CD4-positive, alpha-beta memory T cell (primary cell): ENCODE data around the gene LRRC3B. TPM values are rescaled to one million over a fixed set of nuclear protein-coding genes. Genes with fewer than 3 reads are reported as not detected.

ENCODE experiments used
- CTCF ChIA-PET: fragments of 350-600 bp; sonication (Branson Sonifier 250); formaldehyde crosslinking; loops from one replicate; lab custom pipeline; 2021; ENCODE audit warnings: inconsistent platforms; ENCODE audit not compliant: partially characterized antibody; lab: Charles Lee
- POLR2A ChIA-PET: fragments of 350-600 bp; sonication (Branson Sonifier 250); formaldehyde crosslinking; loops from one replicate; lab custom pipeline; 2021; ENCODE audit not compliant: partially characterized antibody; lab: Charles Lee
- DNase-seq, 5 donors: peaks; one replicate each; pipeline versions ENCODE4 v3.0.0 to v3.0.0-alpha.2; 2020 to 2022; ENCODE audit warnings: mixed read lengths in 1 of 5
- H3K27ac ChIP-seq: one replicate; pipeline ENCODE4 v1.7.0; 2013; ENCODE audit warnings: low read depth, low read length
- H3K27me3 ChIP-seq: 2 replicates; pipeline ENCODE4 v1.7.0; 2013; ENCODE audit warnings: mild to moderate bottlenecking, low read length, moderate library complexity; ENCODE audit not compliant: insufficient read depth
- H3K36me3 ChIP-seq: 2 replicates; pipeline ENCODE4 v1.7.0; 2013; ENCODE audit warnings: mild to moderate bottlenecking, low read length, moderate library complexity; ENCODE audit not compliant: insufficient read depth
- H3K4me1 ChIP-seq: 2 replicates; pipeline ENCODE4 v1.7.0; 2013; ENCODE audit warnings: mild to moderate bottlenecking, low read length, moderate library complexity; ENCODE audit not compliant: insufficient read depth
- H3K4me3 ChIP-seq, 2 donors: one replicate each; pipeline ENCODE4 v1.7.0; 2013; ENCODE audit warnings: low read length in 2 of 2, mild to moderate bottlenecking in 1 of 2
- H3K9me3 ChIP-seq, 2 donors: one replicate each; pipeline ENCODE4 v1.7.0; 2013; ENCODE audit warnings: low read length in 2 of 2, control low read depth in 1 of 2; ENCODE audit not compliant: control insufficient read depth in 1 of 2
- H3K27ac Mint-ChIP-seq, 7 donors: one replicate each; pipeline ENCODE4 v1.8.0; 2020 to 2021; ENCODE audit warnings: mixed read lengths in 7 of 7, mild to moderate bottlenecking in 6 of 7, inconsistent platforms in 3 of 7, moderate library complexity in 3 of 7
- H3K27me3 Mint-ChIP-seq, 2 donors: one replicate each; pipeline ENCODE4 v1.8.0; 2020 to 2021; ENCODE audit warnings: mixed read lengths in 2 of 2
- H3K36me3 Mint-ChIP-seq, 2 donors: one replicate each; pipeline ENCODE4 v1.8.0; 2020 to 2021; ENCODE audit warnings: mixed read lengths in 2 of 2, inconsistent platforms in 1 of 2, mild to moderate bottlenecking in 1 of 2
- H3K4me1 Mint-ChIP-seq, 4 donors: one replicate each; pipeline ENCODE4 v1.8.0; 2020 to 2021; ENCODE audit warnings: mixed read lengths in 4 of 4, mild to moderate bottlenecking in 1 of 4
- H3K4me3 Mint-ChIP-seq, 8 donors: one replicate each; pipeline ENCODE4 v1.8.0; 2020 to 2021; ENCODE audit warnings: mixed read lengths in 8 of 8, mild to moderate bottlenecking in 7 of 8, moderate library complexity in 6 of 8, inconsistent platforms in 3 of 8
- H3K9me3 Mint-ChIP-seq, 8 donors: one replicate each; pipeline ENCODE4 v1.8.0; 2020 to 2021; ENCODE audit warnings: mixed read lengths in 8 of 8, mild to moderate bottlenecking in 5 of 8, inconsistent platforms in 3 of 8, moderate library complexity in 1 of 8
- intact Hi-C: fragments of 100-400 bp; cut with micrococcal nuclease; formaldehyde crosslinking; loops from one replicate; pipeline ENCODE4 v1.15.1; 2023
- polyA plus RNA-seq, 2 donors: library from polyadenylated mRNA; unstranded; fragments of 300-500 nt; fragmentation: Illumina TruSeq; gene quantifications; one replicate each; pipeline ENCODE4 v1.2.3, GENCODE V29; 2021
- total RNA-seq, 2 experiments: library from RNA; stranded (reverse); gene quantifications; one replicate each; pipeline ENCODE4 v1.2.3, GENCODE V29; 2021

Gene LRRC3B
- total and polyA plus RNA-seq, 4 experiments from 2014 or later: not detected

GRCh38 chr3:26621906-26622620, 509 bp upstream of the LRRC3B start:
- H3K27ac Mint-ChIP-seq: no peak overlapping the region
- H3K4me3 ChIP-seq: no peak overlapping the region
- no peak for DNase-seq
- intact Hi-C loops: no loop called here
- H3K27me3 Mint-ChIP-seq: peaks cover 25 to 26% of the 10 kb centered on the region in 2 donors
- no peaks in the 10 kb centered on the region for H3K36me3 ChIP-seq
- no peaks in the 10 kb centered on the region for H3K36me3 Mint-ChIP-seq
- POLR2A ChIA-PET: no interaction called here
- CTCF ChIA-PET: no interaction called here
- H3K27ac ChIP-seq: no peak overlapping the region
- H3K4me1 Mint-ChIP-seq: peaks cover 0 to 4% (median under 1%) of the 10 kb centered on the region in 4 donors
- no peak overlapping the region for H3K4me3 Mint-ChIP-seq
- H3K27me3 ChIP-seq: no peaks in the 10 kb centered on the region
- H3K9me3 Mint-ChIP-seq: peaks cover 0 to 4% (median 0%) of the 10 kb centered on the region in 8 donors
- no peaks in the 10 kb centered on the region for H3K9me3 ChIP-seq
- H3K4me1 ChIP-seq: no peaks in the 10 kb centered on the region

DNA sequence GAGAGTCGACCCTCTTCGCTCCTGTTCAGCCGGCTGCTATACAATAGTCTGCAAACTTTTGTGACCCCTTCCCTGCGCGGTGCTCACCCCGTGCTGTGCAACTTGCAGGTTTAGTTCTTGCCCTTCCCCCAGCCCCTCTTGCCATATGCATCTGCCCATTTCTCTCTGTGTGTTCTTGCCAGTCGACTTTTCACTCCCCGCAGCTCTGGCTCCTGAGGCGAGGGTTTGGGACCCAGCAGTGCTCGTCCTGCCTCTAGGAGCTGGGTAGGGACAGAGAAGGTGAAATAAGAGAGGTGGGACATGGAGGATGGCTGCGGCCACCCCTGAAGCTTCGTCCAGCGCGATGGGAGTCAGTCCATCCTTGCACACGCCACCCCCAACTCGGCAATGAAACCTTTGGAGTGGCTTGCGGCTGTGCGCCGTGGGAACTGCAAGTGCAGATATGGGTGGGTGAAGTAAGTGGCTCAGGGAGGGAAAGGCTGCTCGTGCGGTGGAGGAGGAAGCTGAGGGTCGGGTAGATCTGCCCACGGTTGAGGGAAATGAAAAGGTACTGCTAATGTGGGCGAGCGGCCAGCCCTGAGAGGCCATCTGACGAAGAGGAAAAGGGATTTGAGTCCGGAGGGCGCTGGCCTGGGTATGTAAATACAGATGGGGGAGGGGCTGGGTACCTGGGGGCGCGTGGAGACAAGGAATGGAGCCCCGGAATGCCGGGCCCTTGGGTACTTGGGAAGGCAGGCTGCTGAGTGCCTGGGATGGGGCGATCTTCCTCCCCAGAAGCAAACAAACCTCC, 1.0 kb downstream of the LRRC3B start:
- no peak overlapping the region for H3K27ac ChIP-seq
- peaks cover 25 to 26% of the 10 kb centered on the region in 2 donors for H3K27me3 Mint-ChIP-seq
- ChIA-PET CTCF (no interaction called here), POLR2A (no interaction called here)
- no peak overlapping the region for H3K27ac Mint-ChIP-seq
- H3K36me3 Mint-ChIP-seq: no peaks in the 10 kb centered on the region
- H3K4me1 Mint-ChIP-seq: peaks cover 0 to 4% (median under 1%) of the 10 kb centered on the region in 4 donors
- no peak overlapping the region for H3K4me3 Mint-ChIP-seq
- H3K36me3 ChIP-seq: no peaks in the 10 kb centered on the region
- no peaks in the 10 kb centered on the region for H3K4me1 ChIP-seq
- H3K27me3 ChIP-seq: no peaks in the 10 kb centered on the region
- DNase-seq: no peak
- peaks cover 0 to 4% (median 0%) of the 10 kb centered on the region in 8 donors for H3K9me3 Mint-ChIP-seq
- intact Hi-C loops: no loop called here
- H3K4me3 ChIP-seq: no peak overlapping the region
- no peaks in the 10 kb centered on the region for H3K9me3 ChIP-seq

DNA sequence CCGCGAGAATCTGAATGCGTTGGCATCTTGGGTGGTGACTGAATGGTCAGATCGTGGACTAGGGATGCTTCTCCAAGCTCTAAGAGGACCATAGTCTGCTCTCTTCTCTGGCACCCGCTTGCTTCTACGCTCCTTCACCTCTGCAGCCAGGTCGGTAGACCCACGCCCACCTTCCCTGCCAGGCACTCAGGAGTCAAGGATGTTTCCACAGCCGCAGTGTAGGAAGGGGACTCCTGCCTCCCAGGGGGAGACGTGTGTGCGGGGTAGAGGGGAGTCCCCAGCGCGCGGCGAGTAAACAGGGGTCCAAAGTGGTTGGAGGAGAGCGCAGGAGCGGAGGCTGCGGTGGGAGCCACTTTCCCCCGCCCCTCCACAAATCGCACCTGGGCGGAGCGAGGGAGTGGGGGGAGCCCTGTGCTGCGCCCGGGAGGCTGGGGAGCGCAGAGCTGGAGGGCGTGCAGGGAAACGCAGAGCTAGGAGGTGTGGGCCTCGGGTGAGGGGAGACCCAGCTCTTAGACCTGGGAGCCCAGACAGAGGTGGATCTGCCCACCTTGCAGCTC, 1.7 kb downstream of the LRRC3B start:
- no peaks in the 10 kb centered on the region for H3K27me3 ChIP-seq
- CTCF ChIA-PET: no interaction called here
- DNase-seq: no peak
- peaks cover 25 to 26% of the 10 kb centered on the region in 2 donors for H3K27me3 Mint-ChIP-seq
- intact Hi-C loops: no loop called here
- H3K36me3 ChIP-seq: no peaks in the 10 kb centered on the region
- H3K9me3 Mint-ChIP-seq: peaks cover 0 to 4% (median 0%) of the 10 kb centered on the region in 8 donors
- no peaks in the 10 kb centered on the region for H3K4me1 ChIP-seq
- POLR2A ChIA-PET: no interaction called here
- no peaks in the 10 kb centered on the region for H3K9me3 ChIP-seq
- H3K4me3 Mint-ChIP-seq: no peak overlapping the region
- peaks cover 0 to 4% (median under 1%) of the 10 kb centered on the region in 4 donors for H3K4me1 Mint-ChIP-seq
- no peaks in the 10 kb centered on the region for H3K36me3 Mint-ChIP-seq
- no peak overlapping the region for H3K4me3 ChIP-seq
- H3K27ac ChIP-seq: no peak overlapping the region
- no peak overlapping the region for H3K27ac Mint-ChIP-seq

GRCh38 chr3:26625187-26625586, 2.6 kb downstream of the LRRC3B start:
- peaks cover 0 to 4% (median under 1%) of the 10 kb centered on the region in 4 donors for H3K4me1 Mint-ChIP-seq
- no peak overlapping the region for H3K4me3 Mint-ChIP-seq
- intact Hi-C loops: no loop called here
- H3K9me3 Mint-ChIP-seq: peaks cover 0 to 4% (median 0%) of the 10 kb centered on the region in 8 donors
- no peaks in the 10 kb centered on the region for H3K36me3 Mint-ChIP-seq
- peaks cover 25 to 26% of the 10 kb centered on the region in 2 donors for H3K27me3 Mint-ChIP-seq
- Histone ChIP-seq H3K4me3 (no peak overlapping the region), H3K36me3 (no peaks in the 10 kb centered on the region), H3K9me3 (no peaks in the 10 kb centered on the region), H3K4me1 (no peaks in the 10 kb centered on the region), H3K27ac (no peak overlapping the region), H3K27me3 (no peaks in the 10 kb centered on the region)
- ChIA-PET POLR2A (no interaction called here), CTCF (no interaction called here)
- DNase-seq: no peak
- no peak overlapping the region for H3K27ac Mint-ChIP-seq

DNA sequence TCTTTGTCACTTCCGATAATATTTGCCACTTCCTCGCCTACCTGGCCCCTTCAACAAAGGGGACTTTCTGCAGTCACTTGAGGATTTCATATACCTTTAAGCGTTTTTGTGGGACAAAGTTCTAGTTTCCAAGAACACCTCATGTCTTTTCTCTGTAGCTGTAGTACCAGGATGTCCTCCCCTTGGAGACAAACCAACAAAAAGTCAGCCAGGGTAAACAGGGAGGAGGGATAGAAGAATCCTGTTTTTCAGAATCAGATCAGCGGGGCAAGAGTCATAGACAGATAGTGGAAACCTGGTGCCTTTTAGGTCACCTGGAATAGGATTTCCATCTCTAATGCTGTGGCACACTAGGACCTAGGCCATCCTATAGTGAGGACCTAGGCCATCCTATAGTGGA, 4.5 kb downstream of the LRRC3B start:
- H3K36me3 ChIP-seq: no peaks in the 10 kb centered on the region
- Mint-ChIP-seq H3K36me3 (no peaks in the 10 kb centered on the region), H3K9me3 (peaks cover 0 to 4% (median 0%) of the 10 kb centered on the region in 8 donors), H3K27ac (no peak overlapping the region), H3K4me1 (peaks cover 0 to under 1% (median 0%) of the 10 kb centered on the region in 4 donors), H3K27me3 (peaks cover 15% of the 10 kb centered on the region in 2 donors), H3K4me3 (no peak overlapping the region)
- intact Hi-C loops: no loop called here
- H3K27me3 ChIP-seq: no peaks in the 10 kb centered on the region
- no peaks in the 10 kb centered on the region for H3K4me1 ChIP-seq
- H3K27ac ChIP-seq: no peak overlapping the region
- H3K4me3 ChIP-seq: no peak overlapping the region
- H3K9me3 ChIP-seq: no peaks in the 10 kb centered on the region
- CTCF ChIA-PET: no interaction called here
- no peak for DNase-seq
- POLR2A ChIA-PET: no interaction called here

DNA sequence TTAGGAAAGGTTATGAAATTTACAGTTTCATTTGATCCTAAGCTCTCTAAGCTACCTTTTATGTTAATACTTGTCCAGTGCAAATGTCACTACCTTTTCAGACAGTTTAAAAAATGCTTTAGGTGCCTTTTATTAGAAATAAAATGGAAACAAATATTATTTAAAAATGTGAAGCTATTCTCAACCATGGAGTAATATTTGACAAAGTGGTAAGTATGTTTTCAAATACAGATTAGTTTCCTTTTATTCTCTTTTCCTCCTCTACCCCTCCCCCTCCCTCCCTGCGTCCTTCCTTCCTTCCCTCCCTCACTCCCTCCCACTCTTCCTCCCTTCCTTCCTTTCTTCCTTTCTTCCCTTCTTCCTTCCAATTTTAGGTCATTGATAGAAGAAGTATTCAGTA, 6.3 kb downstream of the LRRC3B start:
- H3K9me3 Mint-ChIP-seq: peaks cover 0 to 4% (median 0%) of the 10 kb centered on the region in 8 donors
- Histone ChIP-seq H3K9me3 (no peaks in the 10 kb centered on the region), H3K4me3 (no peak overlapping the region), H3K4me1 (no peaks in the 10 kb centered on the region), H3K36me3 (no peaks in the 10 kb centered on the region), H3K27ac (no peak overlapping the region), H3K27me3 (no peaks in the 10 kb centered on the region)
- H3K4me3 Mint-ChIP-seq: no peak overlapping the region
- intact Hi-C loops: no loop called here
- POLR2A ChIA-PET: no interaction called here
- H3K27me3 Mint-ChIP-seq: peaks cover 6 to 7% of the 10 kb centered on the region in 2 donors
- CTCF ChIA-PET: no interaction called here
- no peak for DNase-seq
- no peak overlapping the region for H3K27ac Mint-ChIP-seq
- H3K36me3 Mint-ChIP-seq: no peaks in the 10 kb centered on the region
- no peaks in the 10 kb centered on the region for H3K4me1 Mint-ChIP-seq

GRCh38 chr3:26630669-26631389, 8.3 kb downstream of the LRRC3B start:
- H3K27ac Mint-ChIP-seq: no peak overlapping the region
- H3K9me3 ChIP-seq: no peaks in the 10 kb centered on the region
- H3K4me3 ChIP-seq: no peak overlapping the region
- H3K4me1 Mint-ChIP-seq: no peaks in the 10 kb centered on the region
- no peaks in the 10 kb centered on the region for H3K27me3 Mint-ChIP-seq
- DNase-seq: no peak
- H3K36me3 Mint-ChIP-seq: no peaks in the 10 kb centered on the region
- no peaks in the 10 kb centered on the region for H3K27me3 ChIP-seq
- intact Hi-C loops: no loop called here
- no peaks in the 10 kb centered on the region for H3K36me3 ChIP-seq
- POLR2A ChIA-PET: no interaction called here
- peaks cover 0 to 4% (median 0%) of the 10 kb centered on the region in 8 donors for H3K9me3 Mint-ChIP-seq
- no peaks in the 10 kb centered on the region for H3K4me1 ChIP-seq
- CTCF ChIA-PET: interaction anchor here (0.7 kb wide), 1 partner anchor 52 kb away, joined by 3 read pairs; no protein-coding TSS in a partner anchor
- H3K4me3 Mint-ChIP-seq: no peak overlapping the region
- H3K27ac ChIP-seq: no peak overlapping the region
